Mammary epithelial cell (primary cell): ENCODE results near the gene KLK14.

ENCODE experiments used
- EZH2 ChIP-seq: IDR thresholded peaks from 2 replicates; pipeline ENCODE4 v1.6.1; 2012; ENCODE audit warnings: low read length, inconsistent platforms, borderline replicate concordance
- TF ChIP-seq, protein P1 (sequence below), 2 donors: IDR thresholded peaks in 1 of 2; conservative IDR thresholded peaks in 1 of 2; 2 replicates each; pipeline ENCODE4 v1.5.1; 2011 to 2012; ENCODE audit warnings: inconsistent platforms in 2 of 2, low read length in 2 of 2, mild to moderate bottlenecking in 2 of 2, control low read depth in 1 of 2, low read depth in 1 of 2; ENCODE audit not compliant: insufficient read depth in 1 of 2; ENCODE audit errors: extremely low read depth in 1 of 2

DNA sequence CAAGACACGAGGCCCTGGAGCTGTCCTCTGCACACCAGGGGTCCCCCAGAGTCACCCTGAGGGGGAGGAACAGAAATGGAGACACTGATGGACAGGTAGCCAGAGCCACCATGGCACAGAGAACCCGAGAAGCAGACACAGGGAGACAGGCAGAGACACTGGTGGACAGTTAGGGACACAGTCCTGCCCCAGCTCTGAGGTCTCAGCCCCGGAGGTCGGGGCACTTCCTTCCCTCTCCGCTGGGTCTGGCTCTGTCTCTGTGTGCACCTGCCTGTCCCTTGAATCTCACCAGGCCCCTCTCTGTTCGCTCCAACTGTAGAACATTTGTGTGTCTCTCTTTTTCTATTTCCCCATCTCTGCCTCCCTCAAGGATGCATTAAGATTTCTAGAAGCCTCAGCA, 4.6 kb downstream of the KLK14 start:
- TF ChIP-seq, protein P1, sequence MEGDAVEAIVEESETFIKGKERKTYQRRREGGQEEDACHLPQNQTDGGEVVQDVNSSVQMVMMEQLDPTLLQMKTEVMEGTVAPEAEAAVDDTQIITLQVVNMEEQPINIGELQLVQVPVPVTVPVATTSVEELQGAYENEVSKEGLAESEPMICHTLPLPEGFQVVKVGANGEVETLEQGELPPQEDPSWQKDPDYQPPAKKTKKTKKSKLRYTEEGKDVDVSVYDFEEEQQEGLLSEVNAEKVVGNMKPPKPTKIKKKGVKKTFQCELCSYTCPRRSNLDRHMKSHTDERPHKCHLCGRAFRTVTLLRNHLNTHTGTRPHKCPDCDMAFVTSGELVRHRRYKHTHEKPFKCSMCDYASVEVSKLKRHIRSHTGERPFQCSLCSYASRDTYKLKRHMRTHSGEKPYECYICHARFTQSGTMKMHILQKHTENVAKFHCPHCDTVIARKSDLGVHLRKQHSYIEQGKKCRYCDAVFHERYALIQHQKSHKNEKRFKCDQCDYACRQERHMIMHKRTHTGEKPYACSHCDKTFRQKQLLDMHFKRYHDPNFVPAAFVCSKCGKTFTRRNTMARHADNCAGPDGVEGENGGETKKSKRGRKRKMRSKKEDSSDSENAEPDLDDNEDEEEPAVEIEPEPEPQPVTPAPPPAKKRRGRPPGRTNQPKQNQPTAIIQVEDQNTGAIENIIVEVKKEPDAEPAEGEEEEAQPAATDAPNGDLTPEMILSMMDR (conservative IDR thresholded peaks at IDR 0.05 in 1 of 2, IDR thresholded peaks at IDR 0.05 in 1 of 2; ENCODE audit: extremely low read depth in 1 of 2, insufficient read depth in 1 of 2, low read depth in 1 of 2, low read length in 2 of 2): no peak
- TF ChIP-seq EZH2: no peak
